HUES64 (cell line): ENCODE data around the gene CHN2.

Source experiments
- H3K27ac ChIP-seq: 2 replicates; pipeline ENCODE4 v1.7.0; 2013; ENCODE audit warnings: low read depth, low read length, inconsistent platforms
- H3K27me3 ChIP-seq: 2 replicates; pipeline ENCODE4 v1.6.1; 2013; ENCODE audit warnings: mild to moderate bottlenecking, low read length; ENCODE audit not compliant: insufficient read depth
- H3K36me3 ChIP-seq: 2 replicates; pipeline ENCODE4 v1.6.1; 2013; ENCODE audit warnings: mild to moderate bottlenecking, low read length; ENCODE audit not compliant: insufficient read depth
- H3K4me1 ChIP-seq: 2 replicates; pipeline ENCODE4 v1.6.1; 2013; ENCODE audit warnings: mild to moderate bottlenecking, low read length, moderate library complexity; ENCODE audit not compliant: insufficient read depth
- H3K4me3 ChIP-seq: 2 replicates; pipeline ENCODE4 v1.5.1; 2013; ENCODE audit warnings: mild to moderate bottlenecking, low read length, moderate library complexity
- H3K9ac ChIP-seq: 2 replicates; pipeline ENCODE4 v1.6.1; 2013; ENCODE audit warnings: mild to moderate bottlenecking, low read depth, low read length
- H3K9me3 ChIP-seq: 2 replicates; pipeline ENCODE4 v1.6.1; 2013; ENCODE audit warnings: low read depth, low read length; ENCODE audit not compliant: insufficient read depth
- WGBS: fragments of 150-250, 120-280 bp; methylation state at CpG from one replicate; pipeline ENCODE4 v1.1.7; 2013; ENCODE audit warnings: missing lambda C conversion rate; 5-methylcytosine and 5-hydroxymethylcytosine counted together

CHN2 gene

DNA sequence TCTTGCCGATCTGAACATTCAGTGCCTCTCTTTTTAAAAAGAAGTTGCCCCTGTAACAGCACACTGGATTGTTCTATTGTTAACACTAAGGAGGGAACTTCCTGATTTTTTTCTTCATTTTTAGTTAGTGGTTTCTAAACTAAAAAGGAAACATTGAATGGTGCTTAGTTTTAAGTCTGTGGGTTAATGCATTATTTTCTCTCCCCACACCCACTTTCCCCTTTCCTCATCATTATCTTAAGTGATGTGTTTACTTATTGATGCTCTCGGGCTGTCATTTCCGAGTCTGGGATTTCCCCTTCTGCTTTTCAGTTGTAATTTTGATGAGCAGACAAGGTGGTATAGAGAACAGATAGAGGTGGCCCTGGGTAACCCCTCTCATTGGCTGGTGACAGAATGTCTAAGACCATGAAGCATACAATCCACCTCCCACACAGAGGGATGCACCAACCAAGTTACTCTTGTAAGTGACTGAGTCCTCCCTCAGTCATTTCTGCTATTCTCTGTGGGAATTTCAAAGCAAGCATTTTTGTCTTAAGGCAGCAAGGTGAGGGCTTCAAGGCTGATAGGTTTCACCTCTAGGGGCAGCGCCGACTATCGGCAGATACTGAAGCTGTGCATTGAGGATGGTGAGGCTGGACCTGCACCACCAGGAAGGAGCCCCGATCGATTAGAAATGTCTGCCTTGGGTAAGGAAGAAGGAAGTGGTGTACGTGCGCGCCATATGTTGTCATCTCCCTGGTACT is 49.5 kb downstream of the CHN2 start:
- Histone ChIP-seq H3K27ac (no peak overlapping the region), H3K36me3 (no peaks in the 10 kb centered on the region), H3K27me3 (no peaks in the 10 kb centered on the region), H3K4me3 (no peak overlapping the region), H3K9ac (no peak overlapping the region), H3K4me1 (peaks cover 6% of the 10 kb centered on the region; the same call in 1 of the 2 replicates), H3K9me3 (0 out of 2 replicates have a peak, but pooled peaks cover 3% of the 10 kb centered on the region)
- WGBS: 87% methylated on average over 11 of the region's 11 CpGs

DNA sequence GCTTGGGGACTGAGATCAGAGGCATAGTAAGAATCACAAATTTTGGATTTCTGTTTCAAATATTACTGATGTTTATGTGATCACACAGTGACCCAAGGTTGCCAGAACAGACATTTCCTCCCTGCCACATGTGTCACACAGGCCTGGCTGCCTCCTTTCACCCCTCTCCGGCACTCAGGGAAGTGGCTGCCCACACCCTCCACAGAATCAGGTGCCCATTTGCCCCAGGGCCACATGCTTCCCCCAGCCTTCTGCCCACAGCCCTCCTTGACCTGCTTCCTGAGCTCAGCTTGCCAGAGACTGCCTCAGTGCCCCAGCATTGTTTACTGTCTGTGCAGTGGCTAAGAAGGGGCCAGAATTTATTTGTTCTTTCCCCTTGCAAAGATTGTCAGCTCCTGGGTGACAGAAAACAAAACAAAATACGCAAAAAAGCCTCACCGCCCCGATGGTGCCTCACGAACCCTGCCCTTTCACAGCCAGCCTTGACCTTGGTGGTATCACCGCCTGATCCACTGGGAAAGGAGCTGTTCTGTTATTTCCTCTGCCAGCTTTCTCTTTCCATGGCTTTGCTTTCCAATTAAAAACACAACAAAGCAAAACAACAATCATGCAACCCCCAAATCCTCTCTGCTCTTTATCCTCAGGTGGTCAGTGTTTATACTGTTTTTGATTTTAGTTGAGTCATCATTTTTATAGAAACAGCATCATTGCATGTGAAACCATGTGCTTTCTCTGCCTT is 52.8 kb downstream of the CHN2 start:
- no peaks in the 10 kb centered on the region for H3K36me3 ChIP-seq
- H3K27ac ChIP-seq: no peak overlapping the region
- H3K4me3 ChIP-seq: no peak overlapping the region
- H3K9ac ChIP-seq: no peak overlapping the region
- no peaks in the 10 kb centered on the region for H3K9me3 ChIP-seq
- 92% methylated on average over 6 of the region's 6 CpGs for WGBS
- no peaks in the 10 kb centered on the region for H3K27me3 ChIP-seq
- H3K4me1 ChIP-seq: peaks cover 6% of the 10 kb centered on the region; the same call in 1 of the 2 replicates

DNA sequence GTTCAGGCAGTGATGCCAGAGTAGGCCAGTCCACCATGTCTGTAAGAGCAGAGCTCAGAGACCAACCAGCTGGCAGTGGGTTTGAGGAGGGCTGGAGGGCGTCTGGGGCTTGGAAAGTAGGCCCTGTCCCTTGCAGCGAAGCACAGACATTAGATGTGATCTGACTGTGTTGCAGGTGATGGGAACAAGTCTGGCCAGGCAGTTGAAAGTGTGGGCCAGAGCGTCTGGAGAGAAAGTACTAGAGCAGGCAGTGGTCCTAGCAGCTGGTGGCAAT is 53.3 kb downstream of the CHN2 start:
- no peaks in the 10 kb centered on the region for H3K9me3 ChIP-seq
- no peak overlapping the region for H3K27ac ChIP-seq
- no peak overlapping the region for H3K4me3 ChIP-seq
- H3K4me1 ChIP-seq: peaks cover 5% of the 10 kb centered on the region; the same call in 1 of the 2 replicates
- no peaks in the 10 kb centered on the region for H3K36me3 ChIP-seq
- no peaks in the 10 kb centered on the region for H3K27me3 ChIP-seq
- no peak overlapping the region for H3K9ac ChIP-seq
- 90% methylated on average over 3 of the region's 3 CpGs for WGBS

DNA sequence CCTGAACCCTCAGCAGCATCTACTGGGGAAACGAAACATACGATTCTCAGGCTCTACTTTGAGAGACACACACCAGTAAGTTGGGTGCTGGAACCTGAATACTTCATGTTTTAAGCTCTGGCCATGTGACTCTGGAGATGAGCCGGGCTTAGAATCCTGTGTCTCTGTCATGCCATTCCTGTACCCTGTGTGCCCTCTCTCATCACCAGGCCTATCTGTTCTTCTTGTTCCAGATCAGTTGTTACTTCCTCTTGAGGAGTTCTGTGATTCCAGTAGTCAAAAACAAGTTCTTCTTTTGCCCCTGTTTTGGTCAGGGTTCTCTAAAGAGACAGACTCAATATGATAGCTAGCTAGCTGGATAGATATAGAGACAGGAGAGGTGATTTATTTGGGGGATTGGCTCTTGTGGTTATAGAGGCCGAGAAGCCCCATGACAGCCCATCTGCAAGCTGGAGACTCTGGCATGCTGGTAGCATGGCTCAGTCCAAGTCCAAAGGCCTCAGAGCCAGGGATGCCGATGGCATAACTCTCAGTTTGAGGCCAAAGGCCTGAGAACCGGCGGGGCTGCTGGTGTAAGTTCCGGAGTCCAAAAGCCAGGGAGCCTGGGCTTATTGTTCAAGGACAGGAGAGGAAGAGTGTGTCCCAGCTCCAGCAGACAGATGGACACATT is 54.3 kb downstream of the CHN2 start:
- no peak overlapping the region for H3K9ac ChIP-seq
- no peaks in the 10 kb centered on the region for H3K9me3 ChIP-seq
- H3K4me1 ChIP-seq: no peaks in the 10 kb centered on the region
- no peak overlapping the region for H3K27ac ChIP-seq
- WGBS: 94% methylated on average over 8 of the region's 8 CpGs
- no peaks in the 10 kb centered on the region for H3K36me3 ChIP-seq
- H3K4me3 ChIP-seq: no peak overlapping the region
- no peaks in the 10 kb centered on the region for H3K27me3 ChIP-seq

DNA sequence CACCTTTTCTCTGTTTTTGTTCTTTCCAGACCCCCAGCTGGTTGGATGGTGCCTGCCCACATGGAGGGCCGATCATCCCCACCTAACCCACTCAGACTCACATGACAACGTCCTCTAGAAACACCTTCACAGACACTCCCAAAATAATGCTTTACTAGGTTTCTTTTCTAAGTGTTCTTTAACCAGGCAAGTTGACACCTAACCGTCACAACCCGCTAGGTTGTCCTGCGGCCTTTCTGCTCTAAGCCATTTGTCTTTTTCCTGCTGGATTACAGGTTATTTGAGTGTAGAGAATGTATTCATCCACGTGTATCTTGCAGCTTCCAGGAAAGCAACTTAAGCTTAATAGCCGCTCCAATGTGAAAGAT is 54.8 kb downstream of the CHN2 start:
- WGBS: 92% methylated on average over 6 of the region's 7 CpGs
- no peaks in the 10 kb centered on the region for H3K4me1 ChIP-seq
- no peak overlapping the region for H3K27ac ChIP-seq
- no peaks in the 10 kb centered on the region for H3K27me3 ChIP-seq
- H3K36me3 ChIP-seq: no peaks in the 10 kb centered on the region
- no peak overlapping the region for H3K4me3 ChIP-seq
- no peak overlapping the region for H3K9ac ChIP-seq
- no peaks in the 10 kb centered on the region for H3K9me3 ChIP-seq

DNA sequence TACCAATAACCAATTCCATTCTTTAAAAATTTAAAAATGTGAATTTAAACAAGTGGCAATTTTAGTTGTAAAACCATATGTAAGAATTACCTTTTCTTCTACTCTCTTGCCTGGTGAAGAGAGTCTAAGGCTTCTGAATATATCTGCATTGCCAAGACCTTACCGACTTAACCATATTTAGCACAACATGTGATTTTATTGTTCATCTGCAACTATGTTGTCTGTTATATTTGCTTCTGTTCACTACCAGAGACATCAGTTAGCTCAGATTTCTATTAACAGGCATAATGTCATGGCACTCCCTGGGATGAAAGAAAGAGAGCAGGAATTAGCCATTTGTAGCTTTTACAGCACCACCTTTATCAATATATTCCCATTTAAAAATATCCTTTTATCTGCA is 55.3 kb downstream of the CHN2 start:
- Histone ChIP-seq H3K4me1 (no peaks in the 10 kb centered on the region), H3K9me3 (no peaks in the 10 kb centered on the region), H3K27ac (no peak overlapping the region), H3K27me3 (no peaks in the 10 kb centered on the region), H3K9ac (no peak overlapping the region), H3K4me3 (no peak overlapping the region), H3K36me3 (no peaks in the 10 kb centered on the region)
- 100% methylated on average over 1 of the region's 1 CpG for WGBS

DNA sequence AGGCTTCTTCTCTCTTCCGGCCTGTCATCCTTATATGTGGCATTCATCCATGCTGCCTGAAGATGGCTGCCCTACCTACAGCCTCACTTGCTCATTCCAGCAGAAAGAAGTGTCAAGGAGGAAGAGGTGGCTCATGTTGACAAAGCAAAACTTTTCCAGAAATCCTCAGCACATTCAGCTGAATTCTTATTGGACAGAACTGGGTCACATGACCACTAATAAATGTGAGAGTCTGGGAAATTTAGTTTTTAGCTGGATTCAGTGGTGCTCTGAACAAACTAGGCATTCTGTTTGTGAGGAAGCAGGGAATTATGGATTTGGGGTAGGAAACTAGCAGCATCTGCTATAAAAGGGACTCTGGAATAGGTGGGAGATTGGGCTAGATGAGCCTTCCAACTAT is 58.6 kb downstream of the CHN2 start:
- Histone ChIP-seq H3K9ac (no peak overlapping the region), H3K9me3 (no peaks in the 10 kb centered on the region), H3K36me3 (no peaks in the 10 kb centered on the region), H3K4me1 (no peaks in the 10 kb centered on the region), H3K27me3 (no peaks in the 10 kb centered on the region), H3K27ac (no peak overlapping the region), H3K4me3 (no peak overlapping the region)
- 88% methylated on average over 1 of the region's 1 CpG for WGBS

DNA sequence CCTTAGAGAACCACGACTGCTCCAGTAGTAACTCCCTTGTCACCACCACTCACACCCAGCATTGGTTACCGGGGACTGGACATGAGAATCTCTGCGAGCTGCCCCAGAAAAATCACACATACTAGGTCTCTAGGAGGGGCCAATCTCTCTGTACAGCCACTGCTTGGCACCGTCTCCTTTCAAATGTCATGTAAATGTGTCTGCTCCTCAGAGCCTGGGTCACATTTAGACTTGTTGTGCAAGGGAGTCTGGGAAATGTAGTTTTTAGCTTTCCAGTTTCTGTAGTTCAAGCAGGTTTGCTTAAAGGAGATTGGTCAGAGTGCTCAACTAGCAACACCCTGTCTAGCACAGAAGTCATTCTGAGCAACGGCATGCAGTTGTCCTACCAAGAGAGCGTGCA is 60.0 kb downstream of the CHN2 start:
- no peak overlapping the region for H3K9ac ChIP-seq
- no peaks in the 10 kb centered on the region for H3K4me1 ChIP-seq
- H3K9me3 ChIP-seq: no peaks in the 10 kb centered on the region
- H3K27ac ChIP-seq: no peak overlapping the region
- no peaks in the 10 kb centered on the region for H3K36me3 ChIP-seq
- H3K4me3 ChIP-seq: no peak overlapping the region
- no peaks in the 10 kb centered on the region for H3K27me3 ChIP-seq
- WGBS: 83% methylated on average over 6 of the region's 6 CpGs

DNA sequence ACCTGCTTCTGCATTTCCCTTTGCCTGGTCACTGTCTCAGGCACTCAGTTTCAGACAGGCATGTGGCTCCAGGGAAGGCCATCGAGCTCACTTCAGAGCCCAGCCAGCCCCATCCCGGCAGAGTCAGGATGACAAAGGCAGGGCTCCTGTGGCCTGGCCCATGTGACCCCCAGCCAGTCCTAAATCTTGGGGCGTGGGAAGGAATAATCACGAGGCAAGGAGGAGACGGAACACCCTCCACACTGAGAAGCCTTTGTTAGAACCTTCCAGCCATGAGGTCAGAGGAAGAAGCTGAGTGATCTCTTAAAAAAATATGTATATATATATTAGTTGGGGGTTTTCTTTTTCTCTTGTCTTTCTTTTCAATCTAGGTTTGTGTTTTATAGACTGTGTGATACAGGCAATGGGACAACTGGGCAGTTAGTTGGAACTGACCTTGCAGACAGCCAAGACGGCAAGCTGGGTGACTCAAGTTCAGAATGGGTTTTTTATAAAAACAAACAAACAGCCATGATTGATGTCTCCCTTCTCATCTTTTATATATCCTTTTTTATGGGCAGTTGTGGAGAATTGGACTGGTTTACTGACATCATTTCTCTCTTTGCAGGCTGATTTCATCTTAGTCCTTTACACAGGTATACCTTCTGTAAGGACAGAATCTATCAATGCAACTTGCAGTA is 60.8 kb downstream of the CHN2 start:
- no peak overlapping the region for H3K27ac ChIP-seq
- H3K4me3 ChIP-seq: no peak overlapping the region
- H3K27me3 ChIP-seq: no peaks in the 10 kb centered on the region
- H3K36me3 ChIP-seq: no peaks in the 10 kb centered on the region
- 94% methylated on average over 6 of the region's 6 CpGs for WGBS
- H3K9ac ChIP-seq: no peak overlapping the region
- H3K4me1 ChIP-seq: no peaks in the 10 kb centered on the region
- H3K9me3 ChIP-seq: no peaks in the 10 kb centered on the region

DNA sequence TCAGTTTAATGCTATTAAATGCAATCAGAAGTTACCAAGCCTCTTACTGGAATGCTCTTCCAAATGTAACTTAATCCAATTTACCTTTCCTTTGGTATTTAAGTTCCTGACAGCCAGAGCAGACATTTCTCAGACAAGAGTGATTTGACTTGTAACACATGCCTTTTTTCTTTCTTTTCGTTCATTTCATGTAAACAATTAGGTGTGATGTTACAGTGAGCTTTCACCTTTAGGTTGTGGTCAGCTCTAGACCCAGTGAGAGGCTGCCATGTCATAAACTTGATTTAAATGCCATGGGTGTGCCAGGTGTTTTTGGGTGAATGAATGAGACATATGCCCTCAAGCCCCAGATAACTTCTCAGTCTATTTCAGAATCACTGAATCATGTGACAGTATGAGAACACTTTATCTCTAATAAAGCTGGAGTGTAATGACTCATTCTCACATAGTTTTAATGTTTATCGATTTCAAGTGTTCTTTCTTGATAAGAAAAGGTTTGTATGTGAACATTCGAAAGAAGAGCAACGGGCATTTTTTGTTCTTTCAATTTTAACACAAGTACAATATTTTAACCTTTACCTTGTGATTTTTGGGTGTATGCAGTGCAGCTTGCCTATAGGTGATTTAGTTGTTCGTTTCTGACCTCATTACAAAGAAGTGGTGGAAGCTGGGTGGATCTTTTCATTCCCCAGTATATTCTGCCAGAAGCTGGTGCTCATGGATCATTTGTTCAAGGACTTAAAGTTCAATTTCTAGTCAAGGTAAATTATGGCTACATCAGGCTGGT is 61.5 kb downstream of the CHN2 start:
- Histone ChIP-seq H3K27ac (no peak overlapping the region), H3K4me1 (no peaks in the 10 kb centered on the region), H3K27me3 (no peaks in the 10 kb centered on the region), H3K36me3 (no peaks in the 10 kb centered on the region), H3K9me3 (no peaks in the 10 kb centered on the region), H3K4me3 (no peak overlapping the region), H3K9ac (no peak overlapping the region)
- WGBS: 89% methylated on average over 2 of the region's 5 CpGs

DNA sequence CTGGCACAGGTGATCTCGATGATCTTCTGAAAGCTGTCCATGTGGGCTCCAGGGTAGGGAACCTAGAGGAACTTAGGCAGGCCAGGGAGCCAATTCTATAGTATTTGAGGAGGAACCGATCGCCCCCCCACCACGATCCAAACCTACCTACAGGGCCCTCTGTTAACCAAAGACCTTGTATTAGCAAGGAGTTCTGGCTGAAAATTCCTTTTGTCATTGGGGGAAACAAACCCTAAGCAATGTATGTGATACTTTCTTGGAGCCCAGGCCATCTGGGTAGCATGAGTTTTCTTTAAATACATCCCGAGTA is 62.1 kb downstream of the CHN2 start:
- Histone ChIP-seq H3K9ac (no peak overlapping the region), H3K4me3 (no peak overlapping the region), H3K4me1 (no peaks in the 10 kb centered on the region), H3K36me3 (no peaks in the 10 kb centered on the region), H3K27ac (no peak overlapping the region), H3K9me3 (no peaks in the 10 kb centered on the region), H3K27me3 (no peaks in the 10 kb centered on the region)
- 98% methylated on average over 2 of the region's 5 CpGs for WGBS
